OCI-LY7 (cell line): ENCODE results near the gene PRKAA1. TPM values are rescaled to one million over a fixed set of nuclear protein-coding genes. Genes with fewer than 3 reads are reported as not detected.
A peak's percentile ranks its signal among the peaks of the same experiment; 100 is the strongest.

Experiments
- BruUV-seq: library from RNA; stranded (reverse); fragments of 400-500 nt; replicated peaks from 2 replicates; lab custom pipeline; 2021; lab: Mats Ljungman, UMichigan
- CTCF ChIA-PET: fragments of 300-600 bp; sonication (Branson Sonifier 250); formaldehyde crosslinking; loops from one replicate; lab custom pipeline; 2022; ENCODE audit warnings: antibody characterized with exemption; ENCODE audit not compliant: unreplicated experiment; lab: Charles Lee
- POLR2A ChIA-PET: fragments of 300-600 bp; sonication (Branson Sonifier 250); formaldehyde crosslinking; loops from one replicate; lab custom pipeline; 2022; ENCODE audit warnings: antibody characterized with exemption; lab: Charles Lee
- DNase-seq: peaks from one replicate; pipeline ENCODE4 v3.0.0-alpha.2; 2015; ENCODE audit warnings: low spot score
- H2AFZ ChIP-seq: fragments of 200-600 bp; sonication (generic), shearing (Covaris generic); 2 replicates; pipeline ENCODE4 v1.6.1; 2014; ENCODE audit warnings: mild to moderate bottlenecking, antibody characterized with exemption, low read length, moderate library complexity
- H3K27ac ChIP-seq: fragments of 200-600 bp; sonication (generic); 2 replicates; pipeline ENCODE4 v1.5.1; 2014; ENCODE audit warnings: mixed run types, low read depth, mild to moderate bottlenecking, moderate library complexity, low read length, inconsistent platforms; ENCODE audit not compliant: poor library complexity, severe bottlenecking
- H3K36me3 ChIP-seq: fragments of 200-600 bp; sonication (generic); 2 replicates; pipeline ENCODE4 v1.6.1; 2014; ENCODE audit warnings: mild to moderate bottlenecking, antibody characterized with exemption, low read length, moderate library complexity, mixed read lengths; ENCODE audit not compliant: insufficient read depth
- H3K4me1 ChIP-seq: fragments of 200-600 bp; sonication (generic); 2 replicates; pipeline ENCODE4 v1.5.1; 2014; ENCODE audit warnings: mild to moderate bottlenecking, low read length; ENCODE audit not compliant: insufficient read depth, poor library complexity, severe bottlenecking
- H3K4me2 ChIP-seq: fragments of 200-600 bp; sonication (generic); 2 replicates; pipeline ENCODE4 v1.6.1; 2014; ENCODE audit warnings: mild to moderate bottlenecking, low read length
- H3K4me3 ChIP-seq: fragments of 200-600 bp; sonication (generic); 2 replicates; pipeline ENCODE4 v1.5.1; 2014; ENCODE audit warnings: mild to moderate bottlenecking, low read depth, low read length; ENCODE audit not compliant: poor library complexity, severe bottlenecking
- H3K79me2 ChIP-seq: fragments of 200-600 bp; sonication (generic); 2 replicates; pipeline ENCODE4 v1.6.1; 2016; ENCODE audit warnings: low read depth, mild to moderate bottlenecking, low read length, moderate library complexity, mixed read lengths; ENCODE audit not compliant: insufficient read depth
- H3K9me2 ChIP-seq: fragments of 200-600 bp; sonication (generic); 2 replicates; pipeline ENCODE4 v1.6.1; 2016; ENCODE audit warnings: mild to moderate bottlenecking, low read length, mixed read lengths; ENCODE audit not compliant: insufficient read depth
- H3K9me3 ChIP-seq: fragments of 200-600 bp; sonication (generic); 2 replicates; pipeline ENCODE4 v1.6.1; 2014; ENCODE audit warnings: mild to moderate bottlenecking, mixed run types, low read length, mixed read lengths
- H4K20me1 ChIP-seq: fragments of 200-600 bp; sonication (generic); 2 replicates; pipeline ENCODE4 v1.6.1; 2014; ENCODE audit warnings: mild to moderate bottlenecking, antibody characterized with exemption, low read length, moderate library complexity, mixed read lengths; ENCODE audit not compliant: insufficient read depth
- EZH2phosphoT487 ChIP-seq: fragments of 200-600 bp; sonication (generic); IDR thresholded peaks from 2 replicates; pipeline ENCODE4 v1.6.1; 2018; ENCODE audit warnings: low read depth, borderline replicate concordance, mild to moderate bottlenecking, mixed run types, antibody characterized with exemption, low read length, moderate library complexity, mixed read lengths
- intact Hi-C: fragments of 100-400 bp; cut with micrococcal nuclease; formaldehyde crosslinking; loops from one replicate; pipeline ENCODE4 v1.10.0; 2022; ENCODE audit not compliant: unreplicated experiment
- total RNA-seq, 2 experiments: library from RNA; depleted of rRNA in 1 of 2; stranded (reverse); fragments of >200 nt in 1 of 2; shearing (Covaris generic) in 1 of 2; gene quantifications; 2 replicates each; pipeline ENCODE4 v1.2.3, GENCODE V29; 2014 to 2022
- TF ChIP-seq, protein P1 (sequence below): fragments of 200-600 bp; sonication (generic); conservative IDR thresholded peaks from 2 replicates; pipeline ENCODE4 v1.5.1; 2014; ENCODE audit warnings: mild to moderate bottlenecking, antibody characterized with exemption, low read length, moderate library complexity, mixed read lengths

Gene PRKAA1
- total RNA-seq, 2 experiments from 2014 or later = 30.0 to 47.5 TPM

DNA sequence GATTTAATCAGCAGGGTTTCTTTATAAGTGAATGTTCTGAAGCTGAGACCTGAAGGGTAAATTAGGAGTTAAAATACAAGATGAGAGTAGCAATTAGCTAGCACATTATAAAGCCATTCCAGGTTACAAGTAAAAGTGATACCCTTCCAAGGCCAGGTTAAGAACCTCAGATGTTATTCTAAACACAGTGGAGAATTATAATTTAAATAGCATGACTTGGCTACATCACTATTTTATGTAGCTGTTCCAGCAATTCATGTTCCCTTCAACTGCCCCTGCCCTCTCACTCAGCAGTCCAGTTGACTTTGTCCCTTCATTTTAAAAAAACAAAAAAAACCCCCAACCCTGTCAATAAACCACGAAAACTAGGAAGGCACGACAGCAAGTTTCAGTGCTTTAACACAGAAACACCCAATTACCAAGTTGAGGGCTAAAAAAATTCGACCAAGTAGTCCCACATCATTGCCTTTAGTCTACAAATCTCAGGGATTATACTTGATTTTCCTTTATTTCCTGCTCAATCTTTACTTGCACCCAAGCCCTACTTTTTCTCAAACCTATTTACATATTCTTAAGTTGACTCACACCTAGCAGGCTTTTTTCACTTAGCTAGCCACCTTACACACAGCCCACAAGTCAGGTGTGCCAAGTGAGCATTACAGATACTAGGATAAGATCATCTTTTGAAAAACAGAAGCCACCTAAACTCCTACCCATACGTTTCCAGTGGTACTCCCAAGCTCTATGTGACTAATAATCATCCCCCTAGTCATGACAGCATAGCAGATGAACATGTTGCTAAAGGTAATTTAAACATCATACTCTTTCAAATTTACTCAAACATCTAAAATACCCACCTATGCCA, 33.4 kb upstream of the PRKAA1 start:
- Histone ChIP-seq H4K20me1 (peaks cover 70% of the 10 kb centered on the region), H3K9me3 (no peaks in the 10 kb centered on the region), H3K4me3 (no peak overlapping the region), H3K27ac (peak overlapping the region; percentile 10), H3K79me2 (peaks cover 61% of the 10 kb centered on the region), H3K4me1 (peaks cover 33% of the 10 kb centered on the region), H2AFZ (no peak overlapping the region), H3K4me2 (peak overlapping the region; percentile 95), H3K36me3 (peaks cover 84% of the 10 kb centered on the region), H3K9me2 (no peaks in the 10 kb centered on the region)
- CTCF ChIA-PET = no interaction called here
- intact Hi-C loops = loop anchor here (10.0 kb wide), 1 partner anchor 347 kb away; no protein-coding TSS in a partner anchor
- POLR2A ChIA-PET = interaction anchor here (0.6 to 1.6 kb wide), 4 partner anchors 11 to 55 kb away, joined by 3 read pairs; no protein-coding TSS in a partner anchor
- BruUV-seq = no TSS peak
- no peak for DNase-seq
- TF ChIP-seq, protein P1, sequence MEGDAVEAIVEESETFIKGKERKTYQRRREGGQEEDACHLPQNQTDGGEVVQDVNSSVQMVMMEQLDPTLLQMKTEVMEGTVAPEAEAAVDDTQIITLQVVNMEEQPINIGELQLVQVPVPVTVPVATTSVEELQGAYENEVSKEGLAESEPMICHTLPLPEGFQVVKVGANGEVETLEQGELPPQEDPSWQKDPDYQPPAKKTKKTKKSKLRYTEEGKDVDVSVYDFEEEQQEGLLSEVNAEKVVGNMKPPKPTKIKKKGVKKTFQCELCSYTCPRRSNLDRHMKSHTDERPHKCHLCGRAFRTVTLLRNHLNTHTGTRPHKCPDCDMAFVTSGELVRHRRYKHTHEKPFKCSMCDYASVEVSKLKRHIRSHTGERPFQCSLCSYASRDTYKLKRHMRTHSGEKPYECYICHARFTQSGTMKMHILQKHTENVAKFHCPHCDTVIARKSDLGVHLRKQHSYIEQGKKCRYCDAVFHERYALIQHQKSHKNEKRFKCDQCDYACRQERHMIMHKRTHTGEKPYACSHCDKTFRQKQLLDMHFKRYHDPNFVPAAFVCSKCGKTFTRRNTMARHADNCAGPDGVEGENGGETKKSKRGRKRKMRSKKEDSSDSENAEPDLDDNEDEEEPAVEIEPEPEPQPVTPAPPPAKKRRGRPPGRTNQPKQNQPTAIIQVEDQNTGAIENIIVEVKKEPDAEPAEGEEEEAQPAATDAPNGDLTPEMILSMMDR = no peak
- no peak for TF ChIP-seq EZH2phosphoT487

DNA sequence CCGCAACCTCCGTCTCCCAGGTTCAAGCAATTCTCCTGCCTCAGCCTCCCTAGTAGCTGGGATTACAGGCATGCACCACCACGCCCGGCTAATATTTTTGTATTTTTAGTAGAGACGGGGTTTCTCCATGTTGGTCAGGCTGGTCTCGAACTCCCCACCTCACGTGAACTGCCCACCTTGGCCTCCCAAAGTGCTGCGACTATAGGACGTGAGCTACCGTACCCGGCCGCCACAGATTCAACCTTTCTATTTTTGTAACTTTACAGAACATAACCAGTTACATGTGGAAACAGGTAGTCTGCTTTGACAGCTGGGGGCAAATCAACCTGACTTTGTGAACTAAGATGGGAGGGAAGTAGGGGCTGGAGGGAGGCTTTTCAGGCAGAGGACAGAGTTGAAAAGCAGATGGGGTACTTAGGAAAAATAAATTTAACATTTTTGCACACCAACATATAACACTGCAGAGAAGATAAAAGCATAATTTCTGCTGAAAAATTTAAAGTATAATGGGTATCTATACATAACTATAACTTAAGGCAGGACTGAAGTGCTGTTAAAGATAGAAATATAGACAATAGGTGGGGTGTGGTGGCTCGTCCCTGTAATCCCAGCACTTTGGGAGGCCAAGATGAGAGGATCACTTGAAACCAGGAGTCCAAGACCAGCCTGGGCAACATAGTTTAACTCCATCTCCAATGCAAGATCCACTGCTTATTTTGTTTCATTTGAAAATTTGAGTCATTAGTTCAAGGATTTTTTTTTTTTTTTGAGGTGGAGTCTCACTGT, 31.8 kb upstream of the PRKAA1 start:
- peaks cover 72% of the 10 kb centered on the region for H4K20me1 ChIP-seq
- POLR2A ChIA-PET = interaction anchor here (1.2 kb wide), 1 partner anchor 18 kb away, joined by 3 read pairs; no protein-coding TSS in a partner anchor

More for the DNA sequence above, 31.8 kb upstream of the PRKAA1 start:
- TF ChIP-seq EZH2phosphoT487 = no peak
- TF ChIP-seq, protein P1 = no peak
- Histone ChIP-seq H2AFZ (no peak overlapping the region), H3K4me2 (no peak overlapping the region), H3K9me3 (no peaks in the 10 kb centered on the region), H3K36me3 (peaks cover 100% of the 10 kb centered on the region), H3K9me2 (no peaks in the 10 kb centered on the region), H3K4me3 (no peak overlapping the region), H3K27ac (no peak overlapping the region), H3K4me1 (peaks cover 23% of the 10 kb centered on the region), H3K79me2 (peaks cover 54% of the 10 kb centered on the region)
- CTCF ChIA-PET = no interaction called here
- BruUV-seq = no TSS peak
- intact Hi-C loops = loop anchor here (10.0 kb wide), 1 partner anchor 345 kb away; no protein-coding TSS in a partner anchor
- no peak for DNase-seq
